Occipital lobe (tissue), 3 donors: Measurements from ENCODE around the gene PDZRN3. TPM values are rescaled to one million over a fixed set of nuclear protein-coding genes. Genes with fewer than 3 reads are reported as not detected.

Source experiments
- DNase-seq: peaks from one replicate; lab custom pipeline; 2025; lab: John Stamatoyannopoulos, UW
- small RNA-seq: library from RNA; depleted of rRNA; stranded (forward); fragments of <200 nt; gene quantifications from one replicate; pipeline ENCODE3, GENCODE V24; 2014
- total RNA-seq: library from RNA; depleted of rRNA; stranded (reverse); fragments of >200 nt; gene quantifications from one replicate; pipeline ENCODE4 v1.2.3, GENCODE V29; 2014

The PDZRN3 gene
- total RNA-seq, 1 donor from 2014 or later, result 59.3 TPM

- no peak for DNase-seq
Measured at GRCh38 chr3:73342077-73342476, 282.7 kb downstream of the PDZRN3 start.

- no peak for DNase-seq
Measured at GRCh38 chr3:73341272-73341935, 283.3 kb downstream of the PDZRN3 start.

DNA sequence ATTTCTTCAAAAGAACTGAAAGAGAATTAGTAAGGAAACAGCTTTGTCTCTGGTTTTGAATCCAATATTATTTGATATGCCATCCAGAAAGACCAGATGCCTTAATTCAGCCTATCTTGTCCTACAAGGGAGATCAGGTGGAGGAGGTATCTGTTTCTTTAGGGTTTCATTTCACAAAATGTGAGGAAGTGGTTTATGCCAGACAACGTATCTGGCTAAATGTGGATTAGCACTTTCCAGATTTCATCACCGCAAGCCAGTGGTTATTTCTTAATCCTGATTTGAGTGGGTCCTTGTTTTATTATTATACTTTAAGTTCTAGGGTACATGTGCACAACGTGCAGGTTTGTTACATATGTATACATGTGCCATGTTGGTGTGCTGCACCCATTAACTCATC is 292.2 kb downstream of the PDZRN3 start:
- no peak for DNase-seq

Small RNAs within 50 kb of the gene (small RNA-seq; reads per million reads assigned to genes)
- not detected for gene RNU7-119P
